MCF 10A (cell line): ENCODE measurements around the gene VAC14. TPM values are rescaled to one million over a fixed set of nuclear protein-coding genes. Genes with fewer than 3 reads are reported as not detected.

ENCODE experiments used
- BruUV-seq: library from RNA; stranded (reverse); fragments of 400-500 nt; replicated peaks from 2 replicates; lab custom pipeline; 2021; lab: Mats Ljungman, UMichigan
- CTCF ChIA-PET: fragments of 300-600 bp; sonication (Branson Sonifier 250); formaldehyde crosslinking; extraction: SDS; loops from one replicate; lab custom pipeline; 2021; ENCODE audit warnings: antibody characterized with exemption, inconsistent platforms; lab: Yijun Ruan, JAX
- POLR2A ChIA-PET: fragments of 300-600, 350-650 bp; sonication (Branson Sonifier 250); formaldehyde crosslinking; extraction: SDS; loops from one replicate; lab custom pipeline; 2020; ENCODE audit warnings: antibody characterized with exemption, inconsistent platforms; lab: Yijun Ruan, JAX
- DNase-seq: peaks from one replicate; pipeline ENCODE4 v3.0.0-alpha.2; 2018; ENCODE audit not compliant: unreplicated experiment
- H3K27ac Mint-ChIP-seq: one replicate; pipeline ENCODE4 v1.8.0; 2022; ENCODE audit warnings: mild to moderate bottlenecking, low read depth, mixed read lengths; ENCODE audit not compliant: unreplicated experiment
- H3K27me3 Mint-ChIP-seq: one replicate; pipeline ENCODE4 v1.8.0; 2022; ENCODE audit warnings: mixed read lengths; ENCODE audit not compliant: insufficient read depth, unreplicated experiment
- H3K36me3 Mint-ChIP-seq: one replicate; pipeline ENCODE4 v1.8.0; 2022; ENCODE audit warnings: mild to moderate bottlenecking, moderate library complexity, mixed read lengths; ENCODE audit not compliant: insufficient read depth, unreplicated experiment
- H3K4me1 Mint-ChIP-seq: one replicate; pipeline ENCODE4 v1.8.0; 2022; ENCODE audit warnings: mixed read lengths; ENCODE audit not compliant: insufficient read depth, unreplicated experiment
- H3K4me3 Mint-ChIP-seq: one replicate; pipeline ENCODE4 v1.8.0; 2022; ENCODE audit warnings: mild to moderate bottlenecking, moderate library complexity, mixed read lengths; ENCODE audit not compliant: unreplicated experiment
- H3K9me3 Mint-ChIP-seq: one replicate; pipeline ENCODE4 v1.8.0; 2022; ENCODE audit warnings: mixed read lengths; ENCODE audit not compliant: unreplicated experiment
- CTCF ChIP-seq: fragments of 200-600 bp; IDR thresholded peaks from one replicate; pipeline ENCODE4 v1.8.0; 2022; ENCODE audit warnings: antibody characterized with exemption, mild to moderate bottlenecking; ENCODE audit not compliant: unreplicated experiment
- intact Hi-C: fragments of 100-400 bp; cut with micrococcal nuclease; formaldehyde crosslinking; loops from 2 replicates; pipeline ENCODE4 v1.14.1; 2022
- total RNA-seq: library from RNA; stranded (reverse); gene quantifications from 2 replicates; pipeline ENCODE4 v1.2.3, GENCODE V29; 2022

VAC14 gene
- total RNA-seq, 1 experiment from 2014 or later: 25.5 TPM

GRCh38 chr16:70681382-70682238, 119.3 kb downstream of the VAC14 start:
- Mint-ChIP-seq H3K9me3 (no peaks in the 10 kb centered on the region), H3K27me3 (no peaks in the 10 kb centered on the region), H3K36me3 (peaks cover 27% of the 10 kb centered on the region), H3K4me1 (peaks cover 7% of the 10 kb centered on the region), H3K4me3 (no peak overlapping the region), H3K27ac (peak overlapping the region; percentile 75)
- ChIA-PET CTCF (interaction anchor here (0.6 to 10.5 kb wide), 4 partner anchors 15 to 675 kb away, joined by 3 to 121 read pairs (median 4); no protein-coding TSS in a partner anchor), POLR2A (no interaction called here)
- no peak for DNase-seq
- intact Hi-C loops: no loop called here
- no peak for TF ChIP-seq CTCF
- BruUV-seq: no TSS peak

- BruUV-seq: no TSS peak
- Mint-ChIP-seq H3K9me3 (no peaks in the 10 kb centered on the region), H3K4me1 (peaks cover 5% of the 10 kb centered on the region), H3K27ac (no peak overlapping the region), H3K36me3 (peaks cover 31% of the 10 kb centered on the region), H3K27me3 (no peaks in the 10 kb centered on the region), H3K4me3 (no peak overlapping the region)
- ChIA-PET CTCF (interaction anchor here (0.5 to 10.5 kb wide), 4 partner anchors 89 to 912 kb away, joined by 3 to 121 read pairs (median 4); no protein-coding TSS in a partner anchor), POLR2A (no interaction called here)
- no peak for TF ChIP-seq CTCF
- intact Hi-C loops: no loop called here
- no peak for DNase-seq
Observed at GRCh38 chr16:70680495-70681381, 120.2 kb downstream of the VAC14 start.

DNA sequence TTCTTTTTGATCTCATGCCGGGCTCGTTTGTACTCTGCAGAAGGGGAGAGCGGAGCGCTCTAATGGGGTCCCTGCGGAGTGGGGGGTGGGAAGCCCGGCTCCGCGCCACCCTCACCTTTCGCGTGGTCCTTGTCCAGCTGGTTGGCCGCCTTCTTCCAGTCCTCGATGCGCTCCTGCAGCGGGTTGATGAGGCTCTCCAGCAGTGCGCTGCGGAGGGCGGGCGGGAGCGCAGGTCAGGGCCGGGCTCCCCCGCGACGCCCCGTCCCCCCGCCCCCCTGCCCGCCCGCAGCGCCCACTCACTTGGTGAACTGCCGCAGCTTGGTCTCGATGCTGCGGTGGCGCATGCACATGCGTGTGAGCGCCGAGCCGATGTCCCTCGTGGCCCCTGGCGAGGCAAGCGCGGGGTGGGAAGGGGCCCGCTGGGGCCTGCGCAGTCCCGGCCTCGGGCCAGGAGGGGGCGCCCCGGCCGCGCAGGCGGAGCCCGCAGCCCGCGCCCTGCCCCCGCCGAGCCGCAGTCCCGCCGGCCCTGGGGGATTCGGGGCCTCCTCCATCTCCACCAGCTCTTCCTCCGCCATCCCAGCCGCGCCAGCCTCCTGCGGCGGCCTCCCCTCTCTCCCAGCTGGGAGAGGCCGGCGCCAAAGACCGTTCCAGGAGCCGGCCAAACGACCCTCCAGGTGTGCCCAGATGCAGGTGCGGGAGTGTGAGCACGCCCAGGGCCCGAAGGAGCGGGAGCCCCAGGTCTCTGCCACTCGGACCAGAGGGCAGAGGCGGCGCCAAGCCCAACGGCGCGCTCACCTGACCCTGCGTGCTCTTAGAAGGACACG, 121.1 kb downstream of the VAC14 start:
- no peaks in the 10 kb centered on the region for H3K9me3 Mint-ChIP-seq
- H3K4me1 Mint-ChIP-seq: peaks cover 5% of the 10 kb centered on the region
- intact Hi-C loops: no loop called here
- CTCF ChIA-PET: interaction anchor here (0.5 to 10.5 kb wide), 3 partner anchors 90 to 913 kb away, joined by 3 to 121 read pairs (median 3); no protein-coding TSS in a partner anchor
- no peak overlapping the region for H3K4me3 Mint-ChIP-seq
- peaks cover 38% of the 10 kb centered on the region for H3K36me3 Mint-ChIP-seq
- no peak overlapping the region for H3K27ac Mint-ChIP-seq
- POLR2A ChIA-PET: interaction anchor here (1.0 kb wide), 1 partner anchor 36 kb away, joined by 3 read pairs; no protein-coding TSS in a partner anchor
- peak; percentile 30 for TF ChIP-seq CTCF
- BruUV-seq: no TSS peak
- no peaks in the 10 kb centered on the region for H3K27me3 Mint-ChIP-seq
- DNase-seq: no peak
